HFF-Myc (cell line): ENCODE results near the gene MGAT5B.

Experiments
- DNase-seq: peaks from one replicate; pipeline ENCODE4 v3.0.0-alpha.2; 2011; ENCODE audit warnings: low read depth; ENCODE audit errors: extremely low read depth
- H3K4me3 ChIP-seq: replicated peaks from 2 replicates; pipeline ENCODE4 v1.5.1; 2011; ENCODE audit warnings: low read depth, mild to moderate bottlenecking, control low read depth, low read length
- CTCF ChIP-seq: IDR thresholded peaks from 2 replicates; pipeline ENCODE4 v1.5.1; 2012; ENCODE audit warnings: mild to moderate bottlenecking, low read depth, low read length, control low read depth; ENCODE audit errors: missing control alignments

Gene MGAT5B

GRCh38 chr17:76948301-76948700 is 80.1 kb downstream of the MGAT5B start:
- no peak for DNase-seq
- H3K4me3 ChIP-seq: no peak overlapping the region
- TF ChIP-seq CTCF: no peak

GRCh38 chr17:76948726-76949342 is 80.6 kb downstream of the MGAT5B start:
- H3K4me3 ChIP-seq: no peak overlapping the region
- TF ChIP-seq CTCF: no peak
- no peak for DNase-seq

- DNase-seq: no peak
- TF ChIP-seq CTCF: no peak
- no peak overlapping the region for H3K4me3 ChIP-seq
Measured at GRCh38 chr17:76949913-76950695, 81.9 kb downstream of the MGAT5B start.

GRCh38 chr17:76951375-76951905 is 83.2 kb downstream of the MGAT5B start:
- DNase-seq: no peak
- H3K4me3 ChIP-seq: no peak overlapping the region
- TF ChIP-seq CTCF: no peak

GRCh38 chr17:76952402-76952801 is 84.2 kb downstream of the MGAT5B start:
- DNase-seq: no peak
- no peak overlapping the region for H3K4me3 ChIP-seq
- no peak for TF ChIP-seq CTCF

- DNase-seq: no peak
- no peak for TF ChIP-seq CTCF
Measured at GRCh38 chr17:76953066-76953465, 84.9 kb downstream of the MGAT5B start.

More at GRCh38 chr17:76953066-76953465, 84.9 kb downstream of the MGAT5B start:
- H3K4me3 ChIP-seq: no peak overlapping the region
